Urinary bladder (tissue), 4 donors: ENCODE results near the gene RAB22A. TPM values are rescaled to one million over a fixed set of nuclear protein-coding genes. Genes with fewer than 3 reads are reported as not detected.
A peak's percentile ranks its signal among the peaks of the same experiment; 100 is the strongest.

Experiments
- DNase-seq: peaks from one replicate; pipeline ENCODE4 v3.0.0-alpha.2; 2015; ENCODE audit errors: extremely low spot score
- H3K27ac ChIP-seq: one replicate; pipeline ENCODE4 v1.5.1; 2013; ENCODE audit warnings: low read depth, mild to moderate bottlenecking, moderate library complexity
- H3K36me3 ChIP-seq: one replicate; pipeline ENCODE4 v1.6.1; 2013; ENCODE audit warnings: mild to moderate bottlenecking, moderate library complexity; ENCODE audit not compliant: insufficient read depth
- H3K4me1 ChIP-seq: one replicate; pipeline ENCODE4 v1.6.1; 2013; ENCODE audit warnings: mild to moderate bottlenecking, moderate library complexity; ENCODE audit not compliant: insufficient read depth
- H3K4me3 ChIP-seq: one replicate; pipeline ENCODE4 v1.5.1; 2013; ENCODE audit warnings: low read depth, low read length
- WGBS: extraction: QIAGEN DNeasy Blood & Tissue Kit; methylation state at CpG from one replicate; pipeline ENCODE4 v1.1.7; 2013; 5-methylcytosine and 5-hydroxymethylcytosine counted together
- polyA plus RNA-seq: library from polyadenylated mRNA; stranded (reverse); fragments of 200-250 nt; gene quantifications from one replicate; pipeline ENCODE4 v1.2.3, GENCODE V29; 2013
- total RNA-seq: library from RNA; depleted of rRNA; stranded (reverse); fragments of >200 nt; gene quantifications from one replicate; pipeline ENCODE4 v1.2.3, GENCODE V29; 2014
- donor health status: healthy with polysubstance abuse.
- donor health status: healthy.

RAB22A gene, protein sequence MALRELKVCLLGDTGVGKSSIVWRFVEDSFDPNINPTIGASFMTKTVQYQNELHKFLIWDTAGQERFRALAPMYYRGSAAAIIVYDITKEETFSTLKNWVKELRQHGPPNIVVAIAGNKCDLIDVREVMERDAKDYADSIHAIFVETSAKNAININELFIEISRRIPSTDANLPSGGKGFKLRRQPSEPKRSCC
- total RNA-seq (28.2 TPM), polyA plus RNA-seq (7.0 TPM)

- Histone ChIP-seq H3K4me3 (peak within 1 kb of the TSS; percentile 98), H3K36me3 (no peaks in the 10 kb centered on the region), H3K27ac (peak within 1 kb of the TSS; percentile 83), H3K4me1 (no peaks in the 10 kb centered on the region)
- under 1% methylated on average over 73 of the region's 73 CpGs for WGBS
- DNase-seq: no peak
Measured at GRCh38 chr20:58309591-58310290, at the start of gene RAB22A. TSS of gene RAB22A (plus strand) at chr20:58309715. CDS start at chr20:58309977, 262 bp downstream.

DNA sequence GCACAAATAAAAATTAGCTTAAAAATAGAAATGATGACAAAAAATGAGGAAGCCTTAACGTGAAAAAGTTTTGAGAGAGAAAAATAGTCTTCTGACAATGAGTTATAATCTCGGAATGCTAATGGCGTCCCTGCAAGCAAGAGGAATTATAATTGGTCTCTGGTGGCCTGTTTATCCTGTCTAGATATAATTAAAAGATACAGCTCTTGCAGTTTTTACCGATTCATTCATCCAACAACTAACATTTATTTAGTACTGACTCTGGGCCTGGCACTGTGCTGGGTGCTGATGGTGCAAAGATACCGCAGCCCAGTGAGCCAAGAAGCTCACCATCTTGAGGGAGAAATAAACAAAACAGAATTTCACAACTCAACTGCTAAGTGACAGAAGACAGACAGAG lies 49.5 kb upstream of the RAB22A start:
- no peak for DNase-seq
- Histone ChIP-seq H3K27ac (no peak overlapping the region), H3K4me1 (no peaks in the 10 kb centered on the region), H3K36me3 (no peaks in the 10 kb centered on the region), H3K4me3 (no peak overlapping the region)
- WGBS: 74% methylated on average over 5 of the region's 5 CpGs

DNA sequence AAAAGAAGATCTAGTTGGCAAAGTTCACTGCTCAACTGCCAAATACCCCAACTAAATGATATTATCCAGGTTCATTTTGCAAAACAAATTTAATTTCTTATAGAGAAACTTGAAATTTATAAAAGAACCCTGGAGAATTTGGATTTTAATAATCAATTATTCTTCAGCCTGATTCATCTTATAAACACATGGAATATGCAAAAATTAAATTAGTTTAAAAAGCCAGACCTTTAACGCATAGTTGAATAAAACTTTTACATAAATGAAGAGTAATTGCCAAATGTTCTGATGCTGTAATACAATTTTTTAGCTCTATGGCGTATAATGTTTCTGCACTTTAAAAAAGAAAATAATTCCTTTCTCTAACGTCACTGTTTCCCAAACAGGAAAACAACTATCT lies 47.9 kb upstream of the RAB22A start:
- Histone ChIP-seq H3K4me3 (no peak overlapping the region), H3K36me3 (no peaks in the 10 kb centered on the region), H3K4me1 (no peaks in the 10 kb centered on the region), H3K27ac (no peak overlapping the region)
- 82% methylated on average over 3 of the region's 3 CpGs for WGBS
- DNase-seq: no peak

GRCh38 chr20:58264271-58264670 lies 45.2 kb upstream of the RAB22A start:
- H3K4me3 ChIP-seq: no peak overlapping the region
- H3K36me3 ChIP-seq: no peaks in the 10 kb centered on the region
- 92% methylated on average over 6 of the region's 6 CpGs for WGBS
- DNase-seq: no peak
- no peak overlapping the region for H3K27ac ChIP-seq
- H3K4me1 ChIP-seq: no peaks in the 10 kb centered on the region

- Histone ChIP-seq H3K36me3 (no peaks in the 10 kb centered on the region), H3K4me1 (no peaks in the 10 kb centered on the region), H3K4me3 (no peak overlapping the region), H3K27ac (no peak overlapping the region)
- 93% methylated on average over 9 of the region's 9 CpGs for WGBS
- DNase-seq: no peak
Measured at GRCh38 chr20:58267389-58268215, 41.9 kb upstream of the RAB22A start.

- no peak overlapping the region for H3K4me3 ChIP-seq
- no peaks in the 10 kb centered on the region for H3K36me3 ChIP-seq
- no peak for DNase-seq
- H3K27ac ChIP-seq: no peak overlapping the region
- 97% methylated on average over 7 of the region's 7 CpGs for WGBS
- H3K4me1 ChIP-seq: no peaks in the 10 kb centered on the region
Measured at GRCh38 chr20:58268421-58268821, 41.1 kb upstream of the RAB22A start.

GRCh38 chr20:58268936-58269619 lies 40.4 kb upstream of the RAB22A start:
- Histone ChIP-seq H3K4me3 (no peak overlapping the region), H3K36me3 (no peaks in the 10 kb centered on the region)
- WGBS: 86% methylated on average over 13 of the region's 13 CpGs

DNA sequence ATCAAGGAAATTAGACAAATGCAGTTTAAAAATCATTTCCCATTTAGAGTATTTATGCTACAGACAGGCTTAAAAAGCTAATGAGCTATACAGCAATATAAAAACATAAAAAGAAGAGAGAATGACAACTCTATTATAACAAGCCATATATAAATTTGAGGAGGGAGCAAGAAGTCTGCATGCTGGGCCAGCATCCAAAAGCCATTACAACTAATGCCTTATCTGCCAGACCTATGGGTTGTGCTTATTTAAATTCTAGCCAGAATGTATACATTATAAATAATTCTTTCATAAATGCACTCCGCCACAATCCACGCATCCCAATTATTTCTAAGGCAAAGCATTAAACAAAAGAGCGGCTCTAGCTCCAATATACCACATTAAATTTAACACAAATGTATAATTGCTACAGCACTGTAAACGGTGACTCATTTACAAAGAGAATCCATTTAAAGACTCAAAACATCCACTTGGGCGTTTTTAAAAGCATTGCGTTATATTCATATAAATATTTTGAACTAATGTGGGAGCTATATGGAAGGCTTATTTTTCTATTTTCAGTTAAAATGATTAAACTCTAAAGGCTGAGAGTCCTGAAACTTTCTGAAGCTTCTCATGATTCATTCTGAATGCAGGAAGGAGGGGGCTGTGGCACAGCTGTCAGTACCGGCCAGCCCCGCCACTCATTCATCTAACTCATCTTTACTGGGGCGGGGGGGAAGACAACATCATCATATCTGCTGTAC lies 37.7 kb upstream of the RAB22A start:
- no peak overlapping the region for H3K27ac ChIP-seq
- H3K4me1 ChIP-seq: no peaks in the 10 kb centered on the region
- no peak for DNase-seq
- WGBS: 73% methylated on average over 9 of the region's 9 CpGs
- H3K36me3 ChIP-seq: no peaks in the 10 kb centered on the region
- H3K4me3 ChIP-seq: no peak overlapping the region

More at GRCh38 chr20:58268936-58269619, 40.4 kb upstream of the RAB22A start:
- no peak for DNase-seq
- H3K4me1 ChIP-seq: no peaks in the 10 kb centered on the region
- no peak overlapping the region for H3K27ac ChIP-seq

GRCh38 chr20:58274384-58274783 lies 35.1 kb upstream of the RAB22A start:
- H3K36me3 ChIP-seq: no peaks in the 10 kb centered on the region
- no peak overlapping the region for H3K27ac ChIP-seq
- no peaks in the 10 kb centered on the region for H3K4me1 ChIP-seq
- H3K4me3 ChIP-seq: no peak overlapping the region
- DNase-seq: no peak

DNA sequence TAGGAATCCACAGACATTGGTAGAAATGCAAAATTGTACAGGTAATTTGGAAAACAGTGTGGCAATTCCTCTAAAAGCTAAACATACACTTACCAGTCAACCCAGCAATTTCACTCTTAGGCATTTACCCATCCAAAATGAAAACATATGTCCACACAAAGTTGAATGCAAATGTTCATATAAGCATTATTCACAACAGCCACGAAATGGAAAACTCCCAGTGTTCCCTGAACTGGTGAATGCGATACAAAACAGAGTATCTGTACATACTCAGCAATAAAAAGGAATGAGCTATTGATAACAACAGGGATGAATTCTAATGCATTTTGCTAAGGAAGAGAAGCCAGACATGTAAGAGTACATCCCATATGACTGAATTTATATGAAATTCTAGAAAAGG lies 32.4 kb upstream of the RAB22A start:
- Histone ChIP-seq H3K36me3 (no peaks in the 10 kb centered on the region), H3K27ac (no peak overlapping the region), H3K4me1 (no peaks in the 10 kb centered on the region), H3K4me3 (no peak overlapping the region)
- WGBS: 79% methylated on average over 2 of the region's 2 CpGs
- DNase-seq: no peak

DNA sequence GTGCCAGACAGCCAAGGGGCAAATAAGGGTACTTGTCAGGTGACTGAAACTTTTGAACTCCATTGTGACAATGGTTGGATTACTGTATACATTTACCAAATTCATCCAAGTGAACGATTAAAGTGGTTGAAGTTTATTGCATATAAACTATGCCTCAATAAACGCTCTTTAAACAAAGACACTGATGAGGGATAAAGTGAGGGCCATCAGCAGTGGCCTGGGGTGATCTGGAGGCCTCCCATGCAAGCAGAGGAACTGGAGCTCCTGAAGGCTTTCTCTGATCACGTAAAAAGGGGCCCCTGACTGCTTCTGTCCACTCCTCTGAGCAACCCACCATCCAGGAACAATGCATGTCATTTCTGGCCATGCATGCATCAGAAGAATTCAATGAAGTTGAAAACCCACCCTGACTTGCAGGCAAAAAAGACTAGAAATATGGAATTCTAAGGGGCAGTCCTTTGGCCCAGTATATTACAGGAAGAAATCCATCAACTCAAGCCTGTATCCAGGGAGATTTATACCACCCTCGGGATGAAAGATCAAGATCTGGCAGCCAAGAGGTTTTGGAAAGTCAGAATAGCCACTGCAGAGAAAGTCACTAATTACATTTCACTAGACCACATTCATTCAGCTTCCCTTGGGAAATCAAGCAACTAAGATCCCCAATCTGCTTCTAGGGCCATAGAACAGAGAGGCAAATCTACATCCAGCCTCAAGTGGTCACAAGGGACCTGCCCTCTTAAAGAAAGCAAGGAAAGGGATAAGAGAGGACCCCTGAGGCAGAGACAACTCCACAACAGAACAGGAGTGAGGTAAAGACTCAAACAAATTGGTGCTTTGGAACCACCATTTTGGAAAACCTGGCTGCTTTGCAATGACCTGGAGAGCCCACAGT lies 31.7 kb upstream of the RAB22A start:
- WGBS: 47% methylated on average over 4 of the region's 4 CpGs
- no peaks in the 10 kb centered on the region for H3K36me3 ChIP-seq
- no peak overlapping the region for H3K27ac ChIP-seq
- H3K4me1 ChIP-seq: no peaks in the 10 kb centered on the region
- DNase-seq: no peak
- no peak overlapping the region for H3K4me3 ChIP-seq

DNA sequence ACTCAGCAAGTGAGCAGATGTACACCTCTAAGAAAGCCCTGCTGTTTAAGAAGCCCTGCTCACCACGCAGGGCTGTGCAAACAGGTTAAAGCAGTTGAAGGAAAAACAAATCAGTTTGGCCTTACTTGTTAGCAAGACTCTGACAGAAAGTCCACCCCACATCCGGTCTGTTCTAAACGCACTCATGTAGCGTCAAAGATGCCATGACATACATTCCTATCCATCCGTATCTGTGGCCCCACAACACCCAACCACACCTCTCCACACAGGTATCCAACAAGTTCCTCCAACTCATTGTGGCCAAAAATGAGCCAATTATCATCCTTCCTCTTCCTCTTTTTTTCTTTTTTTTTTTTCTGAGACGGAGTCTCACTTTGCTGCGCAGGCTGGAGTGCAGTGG lies 22.8 kb upstream of the RAB22A start:
- no peak for DNase-seq
- WGBS: 89% methylated on average over 7 of the region's 7 CpGs
- Histone ChIP-seq H3K27ac (no peak overlapping the region), H3K36me3 (peaks cover 2% of the 10 kb centered on the region), H3K4me3 (no peak overlapping the region), H3K4me1 (no peaks in the 10 kb centered on the region)
